D721Med (cell line): Measurements from ENCODE around the gene NLN.

Experiments
- DNase-seq: peaks from one replicate; pipeline ENCODE4 v3.0.0; 2011; ENCODE audit warnings: low spot score; ENCODE audit not compliant: insufficient read length
- FAIRE-seq: peaks from 2 replicates; lab custom pipeline; 2011; peaks lifted over from hg19 to GRCh38; lab: Jason Lieb, UNC
- TF ChIP-seq, protein P1 (sequence below): IDR thresholded peaks from 2 replicates; pipeline ENCODE4 v1.5.1; 2012; ENCODE audit warnings: mild to moderate bottlenecking, control low read depth; ENCODE audit not compliant: insufficient read depth; ENCODE audit errors: missing control alignments

Gene NLN

DNA sequence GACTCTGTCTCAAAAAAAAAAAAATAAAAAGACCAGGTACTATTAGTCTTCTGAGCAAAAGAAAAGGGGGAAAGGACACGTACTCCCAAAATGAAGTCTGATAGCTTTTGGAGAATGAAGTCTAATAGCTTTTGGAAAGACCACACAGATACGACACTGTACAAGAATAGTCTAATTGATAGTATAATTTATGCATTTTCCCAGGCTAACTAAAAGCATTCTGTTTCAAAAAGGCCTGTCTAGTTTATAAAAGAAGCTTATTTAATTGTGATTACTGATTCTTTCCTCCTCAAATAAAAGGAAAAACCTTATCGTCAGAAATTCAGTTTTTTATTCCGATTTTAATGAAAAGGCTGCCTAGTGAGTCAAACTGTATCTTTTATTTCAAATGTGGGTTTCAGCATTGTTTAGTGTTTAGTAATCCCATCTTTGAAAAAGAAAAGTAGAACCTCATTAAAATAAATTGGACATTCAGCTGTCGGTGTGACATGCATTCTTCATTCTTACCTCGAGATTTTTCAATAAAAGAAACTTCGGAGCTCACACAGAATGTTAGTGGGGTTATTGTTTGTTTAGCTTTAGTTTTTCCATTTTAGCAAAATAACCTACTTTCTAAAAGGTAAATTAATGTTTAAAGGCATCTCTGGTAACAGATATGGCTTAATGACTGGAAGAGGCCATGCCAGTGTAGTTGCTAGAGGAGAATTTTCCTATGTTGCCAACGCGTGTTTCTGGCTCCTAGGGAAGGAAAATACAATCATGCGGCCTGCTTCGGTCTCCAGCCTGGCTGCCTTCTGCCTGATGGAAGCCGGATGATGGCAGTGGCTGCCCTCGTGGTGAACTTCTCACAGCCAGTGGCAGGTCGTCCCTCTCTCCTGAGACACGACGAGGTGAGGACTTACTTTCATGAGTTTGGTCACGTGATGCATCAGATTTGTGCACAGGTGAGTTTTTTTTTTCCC, 70.0 kb downstream of the NLN start:
- FAIRE-seq (no peak), DNase-seq (no peak)
- TF ChIP-seq, protein P1, sequence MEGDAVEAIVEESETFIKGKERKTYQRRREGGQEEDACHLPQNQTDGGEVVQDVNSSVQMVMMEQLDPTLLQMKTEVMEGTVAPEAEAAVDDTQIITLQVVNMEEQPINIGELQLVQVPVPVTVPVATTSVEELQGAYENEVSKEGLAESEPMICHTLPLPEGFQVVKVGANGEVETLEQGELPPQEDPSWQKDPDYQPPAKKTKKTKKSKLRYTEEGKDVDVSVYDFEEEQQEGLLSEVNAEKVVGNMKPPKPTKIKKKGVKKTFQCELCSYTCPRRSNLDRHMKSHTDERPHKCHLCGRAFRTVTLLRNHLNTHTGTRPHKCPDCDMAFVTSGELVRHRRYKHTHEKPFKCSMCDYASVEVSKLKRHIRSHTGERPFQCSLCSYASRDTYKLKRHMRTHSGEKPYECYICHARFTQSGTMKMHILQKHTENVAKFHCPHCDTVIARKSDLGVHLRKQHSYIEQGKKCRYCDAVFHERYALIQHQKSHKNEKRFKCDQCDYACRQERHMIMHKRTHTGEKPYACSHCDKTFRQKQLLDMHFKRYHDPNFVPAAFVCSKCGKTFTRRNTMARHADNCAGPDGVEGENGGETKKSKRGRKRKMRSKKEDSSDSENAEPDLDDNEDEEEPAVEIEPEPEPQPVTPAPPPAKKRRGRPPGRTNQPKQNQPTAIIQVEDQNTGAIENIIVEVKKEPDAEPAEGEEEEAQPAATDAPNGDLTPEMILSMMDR: no peak

GRCh38 chr5:65796269-65796668, 74.3 kb downstream of the NLN start:
- no peak for FAIRE-seq
- TF ChIP-seq, protein P1: no peak
- no peak for DNase-seq

DNA sequence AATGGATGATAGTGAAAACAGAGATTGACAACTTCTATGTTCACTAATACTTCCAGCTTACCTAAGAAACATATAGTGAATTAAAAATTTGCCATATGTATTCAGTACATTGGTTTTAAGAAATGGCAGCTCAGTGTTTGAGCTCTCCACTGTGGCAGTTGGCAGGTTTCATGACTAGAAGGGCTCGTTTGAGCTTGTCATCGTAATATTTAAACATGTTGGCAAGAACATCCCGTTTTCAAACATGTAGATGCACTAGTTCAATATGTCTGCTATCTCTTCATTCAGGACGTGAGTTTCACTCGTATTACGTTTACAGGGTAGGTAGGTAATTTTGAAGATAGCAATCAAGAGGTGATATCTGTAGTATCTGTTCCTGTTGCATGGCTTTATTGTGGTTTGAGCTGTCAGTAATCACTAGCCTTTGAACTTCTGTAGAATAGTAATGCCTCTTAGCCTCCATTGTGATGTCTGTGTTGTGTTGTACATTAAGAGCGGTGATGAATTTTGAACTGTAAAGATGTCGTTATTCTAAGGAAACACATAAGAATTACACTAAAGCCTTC, 74.8 kb downstream of the NLN start:
- TF ChIP-seq, protein P1: no peak
- FAIRE-seq: no peak

DNA sequence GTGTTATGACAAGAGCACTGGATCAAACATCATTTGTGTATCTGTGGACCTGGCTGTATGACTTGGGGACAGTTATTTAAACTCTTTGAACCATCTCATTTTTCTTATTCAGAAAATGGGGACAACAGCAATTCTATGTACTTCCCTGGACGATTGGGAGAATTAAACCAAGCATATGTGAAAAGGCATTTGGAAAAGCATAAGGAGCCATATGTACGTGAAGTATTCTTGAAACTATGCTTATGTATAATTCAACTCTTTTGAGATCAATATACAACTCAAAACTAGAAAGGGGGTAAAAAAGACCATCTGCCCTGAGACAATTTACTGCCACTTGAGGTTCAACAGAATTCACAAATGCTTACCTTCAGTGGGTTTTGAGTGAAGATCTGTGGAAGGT, 75.5 kb downstream of the NLN start:
- FAIRE-seq (no peak), DNase-seq (no peak)
- TF ChIP-seq, protein P1: no peak

More for the DNA sequence above, 74.8 kb downstream of the NLN start:
- no peak for DNase-seq

DNA sequence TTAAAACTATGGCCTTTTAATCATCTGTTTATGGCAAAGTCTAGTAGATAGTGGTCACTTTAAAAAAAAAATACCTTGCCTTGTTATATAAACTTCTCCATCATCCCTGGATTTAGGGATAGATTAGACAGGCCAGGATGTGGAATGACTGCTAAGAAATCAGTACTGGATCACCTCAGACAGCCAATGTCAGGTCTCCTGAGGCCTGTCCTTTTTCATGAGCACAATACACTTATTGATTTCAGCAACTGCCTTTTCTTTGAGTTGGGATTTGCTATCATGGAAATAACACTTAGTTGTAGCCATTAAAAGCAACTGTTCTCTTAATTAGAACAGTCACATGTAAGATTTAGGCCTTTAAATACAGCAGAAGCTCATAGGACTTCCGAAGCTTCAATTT, 77.9 kb downstream of the NLN start:
- FAIRE-seq: no peak
- TF ChIP-seq, protein P1: no peak

GRCh38 chr5:65800775-65801174, 78.8 kb downstream of the NLN start:
- TF ChIP-seq, protein P1: no peak
- no peak for DNase-seq
- no peak for FAIRE-seq

More for the DNA sequence above, 77.9 kb downstream of the NLN start:
- no peak for DNase-seq
